ENCODE data around the gene EMSY. TPM values are rescaled to one million over a fixed set of nuclear protein-coding genes. Genes with fewer than 3 reads are reported as not detected.
"Not testable (repeated sequence)": the region's sequence is repeated elsewhere in the genome, so short reads cannot be mapped to it uniquely, and the experiment has no call there.

EMSY gene
- total RNA-seq, 1 experiment from 2014 or later = 19.7 TPM

DNA sequence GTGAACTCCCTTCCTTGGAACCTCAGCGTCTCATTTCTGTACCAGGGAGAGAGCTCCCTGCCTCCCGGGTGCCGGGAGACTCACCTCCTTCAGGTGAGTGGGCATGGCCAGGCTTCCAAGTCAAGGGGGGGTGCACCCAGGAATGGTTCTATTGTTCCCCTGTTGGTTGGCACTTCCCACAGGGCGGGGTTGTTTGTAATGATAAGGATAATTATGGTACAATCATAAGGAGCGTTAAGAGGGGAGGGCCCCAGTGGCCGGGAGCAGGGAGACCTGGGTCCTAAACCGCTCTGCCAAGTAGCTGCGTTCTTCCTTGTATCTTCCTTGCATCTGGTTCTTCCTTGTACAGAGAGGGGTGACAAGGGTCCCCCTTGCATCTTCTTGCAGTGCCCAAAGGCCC lies 146.6 kb downstream of the EMSY start:
- CTCF ChIA-PET = no interaction called here

GRCh38 chr11:76592025-76592914 lies 147.5 kb downstream of the EMSY start:
- Mint-ChIP-seq H3K4me3 (ENCODE audit: unreplicated experiment) (no peak overlapping the region), H3K4me1 (ENCODE audit: insufficient read depth, unreplicated experiment) (peaks cover 6% of the 10 kb centered on the region), H3K36me3 (ENCODE audit: insufficient read depth, unreplicated experiment) (no peaks in the 10 kb centered on the region), H3K9me3 (ENCODE audit: unreplicated experiment) (no peaks in the 10 kb centered on the region), H3K27ac (ENCODE audit: low read depth, unreplicated experiment) (no peak overlapping the region), H3K27me3 (ENCODE audit: insufficient read depth, unreplicated experiment) (no peaks in the 10 kb centered on the region)
- no TSS peak for BruUV-seq (replicated peaks)
- ChIA-PET POLR2A (no interaction called here), CTCF (no interaction called here)
- TF ChIP-seq CTCF (IDR thresholded peaks at IDR 0.05; ENCODE audit: unreplicated experiment) = no peak
- DNase-seq (ENCODE audit: unreplicated experiment) = no peak
- intact Hi-C loops (cut with micrococcal nuclease) = no loop called here

More for the DNA sequence above, 146.6 kb downstream of the EMSY start:
- POLR2A ChIA-PET = no interaction called here
- Mint-ChIP-seq H3K4me3 (ENCODE audit: unreplicated experiment) (no peak overlapping the region), H3K9me3 (ENCODE audit: unreplicated experiment) (no peaks in the 10 kb centered on the region), H3K36me3 (ENCODE audit: insufficient read depth, unreplicated experiment) (no peaks in the 10 kb centered on the region), H3K4me1 (ENCODE audit: insufficient read depth, unreplicated experiment) (peaks cover 6% of the 10 kb centered on the region), H3K27ac (ENCODE audit: low read depth, unreplicated experiment) (no peak overlapping the region), H3K27me3 (ENCODE audit: insufficient read depth, unreplicated experiment) (no peaks in the 10 kb centered on the region)
- intact Hi-C loops (cut with micrococcal nuclease) = no loop called here
- DNase-seq (ENCODE audit: unreplicated experiment) = no peak
- no TSS peak for BruUV-seq (replicated peaks)
- no peak for TF ChIP-seq CTCF (IDR thresholded peaks at IDR 0.05; ENCODE audit: unreplicated experiment)

- intact Hi-C loops (cut with micrococcal nuclease) = no loop called here
- no TSS peak for BruUV-seq (replicated peaks)
- Mint-ChIP-seq H3K27me3 (ENCODE audit: insufficient read depth, unreplicated experiment) (no peaks in the 10 kb centered on the region), H3K4me1 (ENCODE audit: insufficient read depth, unreplicated experiment) (peaks cover 6% of the 10 kb centered on the region), H3K9me3 (ENCODE audit: unreplicated experiment) (no peaks in the 10 kb centered on the region), H3K4me3 (ENCODE audit: unreplicated experiment) (no peak overlapping the region), H3K27ac (ENCODE audit: low read depth, unreplicated experiment) (no peak overlapping the region), H3K36me3 (ENCODE audit: insufficient read depth, unreplicated experiment) (no peaks in the 10 kb centered on the region)
- no peak for TF ChIP-seq CTCF (IDR thresholded peaks at IDR 0.05; ENCODE audit: unreplicated experiment)
- POLR2A ChIA-PET = no interaction called here
- DNase-seq (ENCODE audit: unreplicated experiment) = no peak
- CTCF ChIA-PET = no interaction called here
These were observed 148.1 kb downstream of the EMSY start for GRCh38 chr11:76592961-76593360.

GRCh38 chr11:76595091-76595490 lies 150.3 kb downstream of the EMSY start:
- intact Hi-C loops (cut with micrococcal nuclease); BruUV-seq (replicated peaks); POLR2A ChIA-PET; H3K27me3 Mint-ChIP-seq (ENCODE audit: insufficient read depth, unreplicated experiment); H3K27ac Mint-ChIP-seq (ENCODE audit: low read depth, unreplicated experiment); H3K36me3 Mint-ChIP-seq (ENCODE audit: insufficient read depth, unreplicated experiment); DNase-seq (ENCODE audit: unreplicated experiment); CTCF ChIA-PET; H3K4me3 Mint-ChIP-seq (ENCODE audit: unreplicated experiment); H3K4me1 Mint-ChIP-seq (ENCODE audit: insufficient read depth, unreplicated experiment); H3K9me3 Mint-ChIP-seq (ENCODE audit: unreplicated experiment): not testable (repeated sequence)

All from MCF 10A (cell line).